Lung microvascular endothelial cell (primary cell): Measurements from ENCODE around the gene ZBTB44. TPM values are rescaled to one million over a fixed set of nuclear protein-coding genes. Genes with fewer than 3 reads are reported as not detected.

Experiments used
- DNase-seq, 2 donors: peaks; one replicate each; pipeline versions ENCODE4 v3.0.0 to v3.0.0-alpha.2; 2010; ENCODE audit warnings: low read depth in 2 of 2
- total RNA-seq: library from RNA; depleted of rRNA; stranded (reverse); fragments of >200 nt; gene quantifications from 2 replicates; pipeline ENCODE4 v1.2.1, GENCODE V29; 2014

ZBTB44 gene, protein sequence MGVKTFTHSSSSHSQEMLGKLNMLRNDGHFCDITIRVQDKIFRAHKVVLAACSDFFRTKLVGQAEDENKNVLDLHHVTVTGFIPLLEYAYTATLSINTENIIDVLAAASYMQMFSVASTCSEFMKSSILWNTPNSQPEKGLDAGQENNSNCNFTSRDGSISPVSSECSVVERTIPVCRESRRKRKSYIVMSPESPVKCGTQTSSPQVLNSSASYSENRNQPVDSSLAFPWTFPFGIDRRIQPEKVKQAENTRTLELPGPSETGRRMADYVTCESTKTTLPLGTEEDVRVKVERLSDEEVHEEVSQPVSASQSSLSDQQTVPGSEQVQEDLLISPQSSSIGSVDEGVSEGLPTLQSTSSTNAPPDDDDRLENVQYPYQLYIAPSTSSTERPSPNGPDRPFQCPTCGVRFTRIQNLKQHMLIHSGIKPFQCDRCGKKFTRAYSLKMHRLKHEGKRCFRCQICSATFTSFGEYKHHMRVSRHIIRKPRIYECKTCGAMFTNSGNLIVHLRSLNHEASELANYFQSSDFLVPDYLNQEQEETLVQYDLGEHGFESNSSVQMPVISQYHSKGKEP
- total RNA-seq, result 20.0 and 30.4 TPM in 2 replicates

DNA sequence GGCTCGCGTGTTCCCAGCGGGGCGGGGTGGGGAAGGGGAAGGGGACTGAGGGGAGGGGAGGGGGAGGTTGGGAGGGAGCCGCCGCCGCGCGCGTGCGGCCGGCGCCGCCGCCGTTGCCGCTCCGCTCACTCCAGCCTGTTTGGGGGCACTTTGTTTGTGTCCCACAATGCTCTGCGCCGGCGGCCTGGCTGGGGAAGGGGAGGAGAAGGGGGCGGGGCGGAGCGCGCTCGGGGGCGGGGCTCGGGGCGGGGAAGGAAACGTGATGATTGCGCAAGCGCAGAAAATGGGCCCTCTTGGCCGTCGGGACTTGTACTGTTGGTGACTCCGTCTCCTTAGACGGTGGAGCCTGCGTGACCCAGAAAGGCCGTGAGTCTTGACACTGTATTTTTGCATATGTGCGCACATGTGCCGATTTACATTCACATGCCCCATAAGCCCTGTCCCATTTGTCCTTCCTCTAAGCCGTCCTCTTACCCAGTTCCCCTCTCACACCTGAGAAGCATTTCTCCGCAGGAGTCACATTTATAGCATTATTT, at the start of gene ZBTB44:
Gene ZBTB44 (minus strand): TSS at position 168 of the 536 bp plus-strand sequence. CDS start 53,044 bp downstream, outside the sequence.
- DNase-seq, result peak; percentile 90 to 94

DNA sequence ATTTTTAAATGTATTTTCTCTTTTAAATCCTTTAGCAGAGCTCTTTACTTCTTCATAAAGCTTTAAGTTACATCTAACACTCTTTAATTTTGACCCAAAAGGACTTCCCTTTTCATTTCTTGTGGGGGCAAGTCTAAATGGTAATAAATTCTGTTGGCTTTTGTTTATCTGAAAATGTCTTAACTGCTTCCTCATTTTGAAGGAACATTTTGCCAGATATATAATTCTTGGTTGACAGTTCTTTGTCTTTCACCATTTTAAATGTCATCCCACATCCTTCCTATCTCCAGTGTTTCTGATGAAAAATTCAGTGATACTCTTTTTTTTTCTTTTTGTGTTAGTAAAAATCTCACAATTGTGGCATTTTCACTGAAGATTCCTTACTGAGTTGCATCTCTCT, 44.7 kb upstream of the ZBTB44 start:
- no peak for DNase-seq

DNA sequence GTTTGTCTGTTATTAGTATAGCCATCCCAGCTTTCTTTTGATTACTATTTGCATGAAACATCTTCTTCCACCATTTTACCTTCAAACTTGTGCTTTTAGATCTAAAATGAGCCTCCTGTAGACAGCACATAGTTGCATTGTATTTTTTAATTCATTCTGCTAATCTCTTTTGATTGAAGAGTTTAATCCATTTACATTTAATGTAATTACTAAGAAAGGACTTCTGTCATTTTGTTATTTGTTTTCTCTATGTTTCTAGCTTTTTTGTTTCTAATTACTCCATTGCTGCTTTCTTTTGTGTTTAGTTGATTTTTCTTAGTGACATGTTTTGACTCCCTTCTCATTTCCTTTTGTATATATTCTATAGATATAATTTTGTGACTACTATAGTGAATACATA, 43.7 kb upstream of the ZBTB44 start:
- no peak for DNase-seq

DNA sequence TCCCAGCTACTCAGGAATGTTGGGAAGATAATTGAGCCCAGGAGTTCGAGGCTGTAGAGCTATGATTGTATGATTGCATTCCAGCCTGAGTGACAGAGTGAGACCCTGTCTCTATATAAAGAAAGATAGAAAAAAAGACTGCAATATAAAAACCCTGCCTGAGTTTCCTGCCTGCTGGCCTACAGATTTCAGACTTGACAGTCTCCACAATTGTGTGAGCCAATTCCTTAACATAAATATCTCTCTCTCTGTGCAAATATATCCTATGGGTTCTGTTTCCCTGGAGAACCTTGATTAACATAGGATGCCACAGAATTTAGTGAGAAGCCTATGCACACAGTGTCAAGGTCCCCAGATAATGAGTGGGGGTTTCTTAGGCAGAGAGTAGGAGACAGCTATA, 32.5 kb upstream of the ZBTB44 start:
- DNase-seq, result no peak

DNA sequence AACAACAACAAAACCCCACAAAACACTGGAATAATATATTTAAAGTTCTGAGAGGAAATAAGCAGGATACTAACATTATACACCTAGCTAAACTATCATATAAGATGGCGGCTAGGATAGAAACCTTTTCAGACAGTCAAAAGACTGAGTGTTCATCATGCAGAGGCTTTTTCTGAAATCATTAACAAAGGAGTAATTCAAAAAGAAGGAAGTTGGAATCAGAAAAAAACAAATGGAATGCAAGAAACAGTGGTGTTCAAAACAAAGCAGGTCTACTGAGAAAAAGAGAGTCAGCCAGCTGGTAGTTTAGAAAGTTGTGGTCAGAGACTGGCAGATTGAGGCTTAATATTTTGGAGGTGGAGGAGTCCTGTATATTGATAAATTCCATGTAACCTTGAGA, 30.1 kb upstream of the ZBTB44 start:
- no peak for DNase-seq

DNA sequence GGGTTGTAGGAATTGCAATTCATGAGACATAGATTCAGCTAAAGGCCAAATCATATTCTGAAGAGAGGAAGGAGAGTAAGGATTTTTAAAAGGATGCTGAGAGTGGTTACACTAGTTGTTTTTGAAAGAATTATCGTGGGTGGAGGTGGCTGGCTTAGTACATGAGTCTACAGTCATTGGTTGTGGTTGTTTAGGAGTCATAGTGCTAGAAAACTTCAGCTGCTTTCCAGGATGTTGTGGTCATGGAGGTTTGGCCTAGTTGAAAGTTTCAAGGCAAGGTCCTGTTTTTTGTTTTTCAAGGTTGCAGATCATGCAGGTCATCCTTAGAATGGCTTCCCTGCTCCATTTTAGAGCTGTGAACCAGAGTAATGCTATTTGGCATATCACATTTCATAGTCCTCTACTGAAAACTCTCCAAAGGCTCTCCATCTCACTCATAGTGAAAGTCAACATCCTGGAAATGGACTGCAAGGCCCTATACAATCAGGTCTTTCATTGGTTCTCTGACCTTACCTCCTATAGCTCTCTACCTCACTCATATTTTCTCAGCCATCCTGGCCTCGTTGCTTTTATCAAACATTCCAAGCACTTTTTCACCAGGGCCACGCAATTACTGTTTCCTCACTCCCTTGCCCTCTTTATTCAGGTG, 26.1 kb upstream of the ZBTB44 start:
- DNase-seq, result no peak

DNA sequence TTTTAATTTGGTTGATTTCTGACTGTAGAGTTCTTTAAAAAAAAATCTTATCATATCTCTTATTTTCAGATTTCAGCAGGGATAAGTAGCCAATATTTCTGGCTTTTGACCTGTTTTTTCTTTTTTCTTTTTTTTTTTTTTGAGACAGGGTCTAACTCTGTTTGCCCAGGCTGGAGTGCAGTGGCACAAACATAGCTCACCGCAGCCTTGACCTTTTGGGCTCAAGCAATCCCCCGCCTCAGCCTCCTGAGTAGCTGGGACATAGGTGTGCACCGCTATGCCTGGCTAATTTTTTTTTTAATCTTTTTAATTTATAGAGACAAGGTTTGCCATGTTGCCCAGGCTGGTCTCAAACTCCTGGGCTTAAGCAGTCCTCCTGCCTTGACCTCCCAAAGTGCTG, 23.9 kb upstream of the ZBTB44 start:
- DNase-seq, result no peak

DNA sequence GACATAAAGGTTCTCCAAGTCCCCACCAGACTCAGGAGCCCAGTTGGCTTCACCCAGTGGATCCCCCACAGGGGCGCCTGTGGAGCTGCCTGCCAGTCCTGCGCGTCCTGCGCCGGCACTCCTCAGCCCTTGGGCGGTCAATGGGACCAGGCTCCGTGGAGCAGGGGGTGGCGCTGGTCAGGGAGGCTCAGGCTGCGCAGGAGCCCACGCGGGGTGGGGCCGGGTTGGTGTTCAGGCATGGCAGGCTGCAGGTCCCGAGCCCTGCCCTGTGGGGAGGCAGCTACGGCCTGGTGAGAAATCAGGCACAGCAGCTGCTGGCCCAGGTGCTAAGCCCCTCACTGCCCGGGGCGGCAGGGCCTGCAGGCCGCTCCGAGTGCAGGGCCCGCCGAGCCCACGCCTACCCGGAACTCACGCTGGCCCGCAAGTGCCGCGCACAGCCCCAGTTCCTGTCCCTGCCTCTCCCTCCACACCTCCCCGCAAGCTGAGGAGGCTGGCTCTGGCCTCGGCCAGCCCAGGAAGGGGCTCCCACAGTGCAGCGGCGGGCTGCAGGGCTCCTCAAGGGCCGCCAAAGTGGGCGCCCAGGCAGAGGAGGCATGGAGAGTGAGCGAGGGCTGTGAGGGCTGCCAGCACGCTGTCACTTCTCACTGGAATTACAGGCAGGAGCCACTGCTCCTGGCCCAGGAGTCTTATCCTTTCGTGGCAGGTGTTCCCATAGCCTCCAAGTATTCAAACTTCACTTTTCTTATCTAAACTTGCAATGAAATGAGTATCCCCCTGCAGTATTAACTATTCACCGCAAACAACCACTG, 22.8 kb upstream of the ZBTB44 start:
- no peak for DNase-seq

DNA sequence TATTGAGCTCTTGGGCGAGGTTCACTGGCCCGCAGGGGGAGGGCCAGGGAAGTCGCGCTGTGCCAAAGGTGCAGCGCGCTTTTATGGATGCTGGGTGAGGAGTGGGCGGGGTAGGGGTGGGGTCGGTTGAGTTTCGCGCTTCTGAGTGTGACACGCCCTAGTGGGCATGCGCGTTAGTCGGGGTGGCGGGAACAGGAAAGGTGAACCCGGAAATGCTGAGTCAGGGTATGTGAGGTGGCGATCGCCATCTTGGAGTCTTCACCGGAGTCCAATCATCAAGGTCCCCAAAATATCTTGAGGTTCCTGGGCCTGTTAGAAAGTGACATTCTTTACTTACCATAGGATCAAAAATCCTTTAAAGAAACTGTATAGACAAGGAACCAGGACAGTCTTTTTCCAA, 16.7 kb upstream of the ZBTB44 start:
- peak in 1 of 2 donors; percentile 12 for DNase-seq

DNA sequence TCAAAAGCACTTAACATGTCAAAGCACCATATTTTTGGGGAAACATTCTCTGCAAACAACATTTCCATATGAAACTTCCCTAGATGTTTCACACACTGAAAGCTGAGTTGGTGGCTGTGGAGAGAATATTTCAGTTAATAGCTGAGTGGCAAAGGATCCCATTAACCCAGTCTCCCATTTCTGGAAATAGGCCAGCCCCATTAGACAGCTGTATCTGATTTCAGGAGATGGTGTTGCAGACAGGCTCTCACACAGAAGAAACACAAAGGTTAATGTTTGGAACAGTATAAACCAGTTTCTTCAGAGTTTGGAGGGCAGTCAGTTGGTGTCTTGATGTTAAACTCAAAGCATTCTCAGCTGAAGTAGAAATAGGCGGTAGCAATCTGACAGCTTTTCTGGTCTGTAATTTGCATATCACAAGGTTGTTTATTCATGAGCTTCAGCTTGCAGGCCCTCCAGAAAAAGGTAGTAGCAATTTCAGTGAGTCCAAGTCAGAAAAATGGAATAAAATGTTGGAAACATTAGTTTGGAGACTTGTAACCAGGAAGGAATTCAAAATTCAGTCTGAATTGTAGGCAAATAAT, 15.5 kb upstream of the ZBTB44 start:
- DNase-seq, result no peak

DNA sequence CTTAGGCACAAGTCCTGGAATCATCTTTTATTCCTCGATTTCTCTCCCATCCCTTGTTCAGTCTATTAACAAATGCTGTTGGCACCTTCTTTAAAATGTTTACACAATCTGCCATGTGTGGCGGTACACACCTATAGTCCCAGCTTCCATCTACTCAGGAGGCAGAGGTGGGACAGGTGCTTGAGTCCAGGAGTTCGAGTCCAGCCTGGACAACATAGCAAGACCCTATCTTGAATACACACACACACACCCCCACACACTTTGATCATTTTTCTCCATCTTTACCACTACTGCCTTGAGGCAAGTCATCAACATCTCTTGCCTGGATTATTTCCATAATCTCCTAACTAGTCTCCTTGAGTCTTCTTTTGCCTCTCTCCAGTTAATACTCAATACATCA, 13.7 kb upstream of the ZBTB44 start:
- no peak for DNase-seq

DNA sequence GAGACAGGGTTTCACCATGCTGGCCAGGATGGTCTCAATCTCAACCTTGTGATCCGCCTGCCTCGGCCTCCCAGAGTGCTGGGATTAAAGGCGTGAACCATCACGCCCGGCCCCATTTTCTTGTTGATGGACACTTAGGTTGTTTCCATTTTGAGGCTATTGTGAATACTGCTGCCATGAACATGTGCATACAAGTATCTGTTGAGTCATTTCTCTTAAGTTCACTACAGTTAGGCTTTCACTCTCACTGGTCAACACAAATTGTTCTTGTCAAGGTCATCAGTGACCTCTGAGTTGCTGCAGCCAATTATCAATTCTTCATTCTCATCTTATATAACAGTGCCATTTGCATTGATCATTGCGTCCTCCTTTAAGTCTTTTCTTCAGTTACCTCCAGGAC, 13.0 kb upstream of the ZBTB44 start:
- no peak for DNase-seq

DNA sequence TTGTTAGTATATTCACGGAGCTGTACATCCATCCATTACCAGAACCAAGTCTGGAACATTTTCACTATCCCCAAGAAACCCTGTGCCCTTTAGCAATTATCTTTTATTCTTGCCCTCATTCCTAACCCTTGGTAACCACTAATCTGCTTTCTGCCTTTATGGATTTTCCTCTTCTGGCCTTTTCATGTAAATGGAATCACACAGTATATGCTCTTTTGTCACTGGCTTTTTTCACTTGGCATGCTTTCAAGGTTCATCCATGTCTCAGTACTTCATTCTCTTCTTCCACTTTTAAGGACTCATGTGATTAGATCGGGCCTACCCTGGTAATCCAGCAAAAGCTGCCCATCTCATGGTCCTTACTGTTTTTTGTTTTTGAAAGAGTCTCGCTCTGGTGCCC, 11.0 kb upstream of the ZBTB44 start:
- DNase-seq, result no peak

DNA sequence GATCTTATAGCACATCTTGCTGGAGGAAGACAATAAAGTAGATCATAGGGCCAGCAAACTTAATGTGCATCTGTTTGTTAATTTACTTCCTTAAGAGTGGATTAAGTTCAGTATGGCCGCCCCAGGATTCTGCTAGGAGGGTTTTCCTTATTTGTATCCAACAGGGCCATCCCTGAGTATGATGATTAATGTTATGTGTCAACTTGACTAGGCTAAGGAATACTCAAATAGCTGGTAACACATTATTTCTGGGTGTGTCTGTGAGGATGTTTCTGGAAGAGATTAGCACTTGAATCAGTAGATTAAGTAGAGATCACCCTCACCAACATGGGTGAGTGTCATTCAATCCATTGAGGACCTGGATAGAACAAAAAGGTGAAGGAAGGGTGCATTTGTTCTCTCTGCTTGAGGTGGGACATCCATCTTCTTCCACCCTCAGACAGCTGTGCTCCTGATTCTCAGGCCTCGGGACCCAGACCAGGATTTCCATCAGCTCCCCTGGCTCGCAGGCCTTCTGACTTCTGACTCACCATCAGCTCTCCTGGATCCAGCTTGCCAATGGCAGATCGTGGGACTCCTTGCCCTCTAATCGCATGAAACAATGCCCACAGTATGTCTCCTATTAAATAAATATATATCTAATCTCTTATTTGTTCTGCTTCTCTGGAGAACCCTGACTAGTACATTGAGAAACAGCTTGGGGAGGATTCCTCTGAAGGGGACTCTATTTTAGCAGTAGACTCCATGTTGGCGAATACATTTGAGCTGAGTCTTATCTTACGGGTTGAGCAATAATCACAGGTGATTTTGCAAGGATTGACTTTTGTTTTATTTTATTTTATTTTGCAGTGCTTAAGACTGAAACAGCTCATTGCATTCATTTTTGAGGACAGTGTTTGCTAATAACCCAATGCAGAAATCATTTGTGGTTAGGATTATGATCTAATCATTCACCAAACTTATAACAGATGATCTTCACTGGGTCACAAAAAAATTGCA, 9.0 kb upstream of the ZBTB44 start:
- no peak for DNase-seq

DNA sequence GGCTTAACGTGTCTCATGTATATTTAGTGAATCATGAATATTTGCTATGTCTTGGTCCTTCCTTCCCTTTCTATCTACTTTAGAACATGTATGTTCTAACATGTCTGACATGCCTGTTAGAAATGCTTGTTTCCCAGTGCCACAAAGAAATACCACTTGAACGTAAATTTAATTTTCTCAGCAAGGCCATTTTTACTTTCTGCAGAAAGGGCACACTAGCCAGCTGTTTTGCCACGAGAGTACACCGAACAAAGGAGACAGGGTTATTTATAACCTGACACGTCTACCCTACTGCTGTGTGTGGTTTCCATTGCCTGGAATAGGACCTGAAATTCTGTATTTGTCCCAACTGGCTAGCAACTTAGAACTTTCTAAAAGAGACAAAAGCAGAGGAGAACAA, 7.4 kb upstream of the ZBTB44 start:
- no peak for DNase-seq

DNA sequence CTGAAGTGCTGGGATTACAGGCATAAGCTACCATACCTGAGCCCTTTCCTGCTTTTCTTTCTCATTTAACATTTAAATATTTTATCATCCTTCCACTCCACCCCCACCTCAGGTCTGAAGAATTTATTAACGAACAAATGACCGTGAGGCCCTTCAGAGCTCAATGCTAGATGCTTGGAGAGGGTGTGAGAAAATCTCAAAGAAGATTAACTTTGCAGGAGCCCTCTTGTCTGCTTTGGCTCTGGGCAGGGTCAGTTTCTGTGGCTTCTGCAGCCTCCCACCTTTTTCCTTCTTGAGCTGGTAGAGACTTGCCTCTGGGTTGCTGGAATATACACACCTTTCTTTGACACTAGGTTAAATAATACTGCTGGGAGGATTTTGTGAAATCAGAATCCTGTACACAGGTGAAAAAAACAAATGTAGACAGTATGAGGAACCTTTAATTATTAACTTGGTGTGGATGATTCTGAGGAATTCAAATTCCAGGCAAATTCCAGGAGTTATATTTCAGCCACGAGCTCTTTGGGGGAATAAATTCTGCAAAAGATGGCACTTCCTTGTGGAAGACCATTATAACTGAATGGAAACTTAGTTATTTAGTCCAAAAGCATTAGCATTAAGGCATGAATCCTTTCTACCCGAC, 3.4 kb upstream of the ZBTB44 start:
- no peak for DNase-seq

DNA sequence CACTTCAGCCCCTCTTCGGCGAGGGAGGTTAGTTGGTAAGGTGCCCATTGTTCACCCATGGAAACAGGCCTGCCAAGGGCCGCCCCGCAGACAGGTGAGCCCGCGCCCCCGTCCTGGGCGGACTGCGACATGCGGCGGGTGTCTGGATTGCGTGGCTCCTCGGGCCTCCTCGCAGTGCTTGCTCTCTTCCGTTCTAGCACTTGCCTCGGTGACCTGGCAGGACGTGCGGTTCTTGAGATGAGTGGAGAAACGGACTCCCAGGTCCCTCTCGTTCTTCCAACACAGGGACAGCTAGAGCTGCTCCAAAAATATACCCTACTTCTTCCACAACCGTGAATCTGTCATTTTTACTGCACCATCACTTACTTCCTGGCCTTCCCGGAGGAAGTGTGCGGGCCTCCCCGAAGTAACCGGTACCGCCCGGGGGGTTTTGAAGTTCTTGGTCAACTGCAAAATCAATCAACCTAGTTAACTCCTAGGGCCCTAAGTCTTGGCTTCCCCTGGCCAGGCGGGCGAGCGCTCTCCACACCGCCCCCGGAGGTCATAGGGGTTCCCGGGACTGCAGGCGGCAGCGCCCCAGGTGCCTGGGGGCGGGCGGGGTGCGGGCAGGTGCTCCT, 745 bp upstream of the ZBTB44 start:
- DNase-seq, result no peak

DNA sequence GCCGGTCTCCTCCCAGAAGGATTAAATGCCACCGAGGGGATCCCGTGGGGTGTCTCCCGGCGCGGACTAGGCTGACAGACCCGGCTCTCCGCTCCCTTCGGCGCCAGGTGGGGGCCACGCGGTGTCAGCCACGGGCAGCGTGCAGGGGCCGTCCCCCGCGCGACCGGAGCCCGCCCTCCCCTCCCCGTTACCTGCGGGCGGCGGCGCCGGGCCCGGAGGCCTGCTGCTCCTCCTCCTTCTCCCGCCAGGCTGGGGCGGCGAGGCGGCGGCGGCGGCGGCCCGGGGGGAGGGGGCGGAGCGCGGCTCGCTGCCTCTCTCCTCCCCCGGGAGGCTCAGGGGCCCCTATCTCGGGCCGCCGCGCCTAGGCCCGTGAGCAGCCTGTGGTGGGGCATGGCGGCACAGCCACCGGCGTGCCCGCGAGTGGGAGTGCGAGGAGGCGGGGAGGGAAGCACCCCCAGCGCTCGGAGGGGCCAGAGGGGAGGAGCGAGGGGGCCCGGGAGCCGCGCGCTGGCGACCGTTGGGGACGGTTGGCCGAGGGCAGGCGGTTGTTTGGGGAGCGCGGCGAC, 450 bp downstream of the ZBTB44 start:
- peak; percentile 53 to 56 for DNase-seq
